Vagina (tissue), 2 donors: Measurements from ENCODE around the gene SENP2. TPM values are rescaled to one million over a fixed set of nuclear protein-coding genes. Genes with fewer than 3 reads are reported as not detected.
"Not testable (repeated sequence)": the region's sequence is repeated elsewhere in the genome, so short reads cannot be mapped to it uniquely, and the experiment has no call there.

Experiments used
- DNase-seq, 2 donors: peaks; one replicate each; pipeline ENCODE4 v3.0.0-alpha.2; 2017; ENCODE audit errors: extremely low spot score in 2 of 2
- H3K27ac ChIP-seq: fragments of 200-600 bp; sonication (generic); one replicate; pipeline ENCODE4 v1.5.1; 2019
- H3K27me3 ChIP-seq: fragments of 200-600 bp; sonication (generic); one replicate; pipeline ENCODE4 v1.5.1; 2019
- H3K36me3 ChIP-seq, 2 donors: fragments of 200-600 bp; sonication (generic); one replicate each; pipeline ENCODE4 v1.5.1; 2017 to 2019
- H3K4me1 ChIP-seq: fragments of 200-600 bp; sonication (generic); one replicate; pipeline ENCODE4 v1.5.1; 2019
- H3K4me3 ChIP-seq, 2 donors: fragments of 200-600 bp; sonication (generic); 1 replicate in 1 of 2; 2 replicates in 1 of 2; pipeline ENCODE4 v1.5.1; 2016 to 2019
- H3K9me3 ChIP-seq: fragments of 200-600 bp; sonication (generic); one replicate; pipeline ENCODE4 v1.5.1; 2019
- CTCF ChIP-seq, 3 experiments: fragments of 450-650 bp in 2 of 3; fragments of 200-600 bp in 1 of 3; sonication (generic) in 1 of 3; IDR thresholded peaks; one replicate each; pipeline ENCODE4 v1.5.1; 2017 to 2019; ENCODE audit warnings: antibody characterized with exemption in 3 of 3, mild to moderate bottlenecking in 2 of 3, moderate library complexity in 2 of 3
- POLR2A ChIP-seq, 2 donors: fragments of 450-650 bp; IDR thresholded peaks; one replicate each; pipeline ENCODE4 v1.6.1; 2017; ENCODE audit warnings: antibody characterized with exemption in 2 of 2, mild to moderate bottlenecking in 2 of 2, moderate library complexity in 2 of 2
- POLR2AphosphoS5 ChIP-seq, 2 donors: sonication (generic); formaldehyde crosslinking; IDR thresholded peaks; one replicate each; pipeline ENCODE4 v1.9.0; 2017; ENCODE audit warnings: antibody characterized with exemption in 2 of 2, mild to moderate bottlenecking in 2 of 2, low read depth in 1 of 2; ENCODE audit not compliant: insufficient read depth in 1 of 2
- intact Hi-C: fragments of 100-400 bp; cut with DNase I; formaldehyde crosslinking; loops from one replicate; pipeline ENCODE4 v1.15.1; 2023
- total RNA-seq: library from RNA; depleted of rRNA; stranded (reverse); fragments of >200 nt; gene quantifications from one replicate; pipeline ENCODE4 v1.2.3, GENCODE V29; 2016

The SENP2 gene
- total RNA-seq, 1 donor from 2014 or later, result 13.8 TPM

GRCh38 chr3:185637388-185637787 is 51.3 kb downstream of the SENP2 start:
- intact Hi-C loops, result no loop called here
- DNase-seq, result no peak
- Histone ChIP-seq H3K36me3 (no peaks in the 10 kb centered on the region), H3K4me1 (no peaks in the 10 kb centered on the region), H3K9me3 (no peaks in the 10 kb centered on the region), H3K27me3 (no peaks in the 10 kb centered on the region), H3K27ac (no peak overlapping the region), H3K4me3 (no peak overlapping the region)
- TF ChIP-seq POLR2A (IDR thresholded peaks at IDR 0.05) (no peak), CTCF (IDR thresholded peaks at IDR 0.05) (no peak), POLR2AphosphoS5 (IDR thresholded peaks at IDR 0.05; ENCODE audit: insufficient read depth in 1 of 2, low read depth in 1 of 2) (no peak)

GRCh38 chr3:185638651-185639050 is 52.6 kb downstream of the SENP2 start:
- H3K27me3 ChIP-seq, DNase-seq, H3K9me3 ChIP-seq, H3K4me3 ChIP-seq, H3K4me1 ChIP-seq, H3K27ac ChIP-seq, intact Hi-C loops, H3K36me3 ChIP-seq: not testable (repeated sequence)

GRCh38 chr3:185639632-185640206 is 53.6 kb downstream of the SENP2 start:
- TF ChIP-seq POLR2AphosphoS5 (IDR thresholded peaks at IDR 0.05; ENCODE audit: insufficient read depth in 1 of 2, low read depth in 1 of 2) (no peak), POLR2A (IDR thresholded peaks at IDR 0.05) (no peak), CTCF (IDR thresholded peaks at IDR 0.05) (no peak)
- no peak for DNase-seq
- Histone ChIP-seq H3K36me3 (no peaks in the 10 kb centered on the region), H3K27ac (no peak overlapping the region), H3K4me3 (no peak overlapping the region), H3K4me1 (no peaks in the 10 kb centered on the region), H3K27me3 (no peaks in the 10 kb centered on the region), H3K9me3 (no peaks in the 10 kb centered on the region)
- intact Hi-C loops, result no loop called here

GRCh38 chr3:185640308-185640707 is 54.2 kb downstream of the SENP2 start:
- no peaks in the 10 kb centered on the region for H3K27me3 ChIP-seq
- no peak for TF ChIP-seq POLR2AphosphoS5 (IDR thresholded peaks at IDR 0.05; ENCODE audit: insufficient read depth in 1 of 2, low read depth in 1 of 2)
- no peak for TF ChIP-seq POLR2A (IDR thresholded peaks at IDR 0.05)
- no peak for TF ChIP-seq CTCF (IDR thresholded peaks at IDR 0.05)
- H3K4me3 ChIP-seq, result no peak overlapping the region
- H3K4me1 ChIP-seq, result no peaks in the 10 kb centered on the region
- H3K27ac ChIP-seq, result no peak overlapping the region
- no peak for DNase-seq
- H3K36me3 ChIP-seq, result no peaks in the 10 kb centered on the region
- H3K9me3 ChIP-seq, result no peaks in the 10 kb centered on the region
- intact Hi-C loops, result no loop called here

- H3K36me3 ChIP-seq, H3K9me3 ChIP-seq, H3K4me3 ChIP-seq, H3K27me3 ChIP-seq, H3K27ac ChIP-seq, H3K4me1 ChIP-seq, intact Hi-C loops: not testable (repeated sequence)
- DNase-seq, result peak in 1 of 2 donors; percentile 49
These were observed 59.1 kb downstream of the SENP2 start for GRCh38 chr3:185645191-185645590.

- intact Hi-C loops, result no loop called here
- Histone ChIP-seq H3K27me3 (no peaks in the 10 kb centered on the region), H3K9me3 (no peaks in the 10 kb centered on the region), H3K27ac (no peak overlapping the region), H3K4me3 (no peak overlapping the region), H3K4me1 (no peaks in the 10 kb centered on the region), H3K36me3 (peaks cover 0 to 9% of the 10 kb centered on the region in 2 donors)
- no peak for TF ChIP-seq CTCF (IDR thresholded peaks at IDR 0.05)
- no peak for TF ChIP-seq POLR2AphosphoS5 (IDR thresholded peaks at IDR 0.05; ENCODE audit: insufficient read depth in 1 of 2, low read depth in 1 of 2)
- no peak for TF ChIP-seq POLR2A (IDR thresholded peaks at IDR 0.05)
- DNase-seq, result peak in 1 of 2 donors; percentile 84
These were observed 59.7 kb downstream of the SENP2 start for GRCh38 chr3:185645596-185646381.
